HG03025 (cell line): Measurements from ENCODE around the gene TSR3.

Experiments used
- ATAC-seq: cut with Tn5 transposase; IDR thresholded peaks from one replicate; pipeline ENCODE4 v1.9.1; 2021; ENCODE audit warnings: mild to moderate bottlenecking, moderate library complexity; ENCODE audit not compliant: unreplicated experiment, low FRiP score

The TSR3 gene

DNA sequence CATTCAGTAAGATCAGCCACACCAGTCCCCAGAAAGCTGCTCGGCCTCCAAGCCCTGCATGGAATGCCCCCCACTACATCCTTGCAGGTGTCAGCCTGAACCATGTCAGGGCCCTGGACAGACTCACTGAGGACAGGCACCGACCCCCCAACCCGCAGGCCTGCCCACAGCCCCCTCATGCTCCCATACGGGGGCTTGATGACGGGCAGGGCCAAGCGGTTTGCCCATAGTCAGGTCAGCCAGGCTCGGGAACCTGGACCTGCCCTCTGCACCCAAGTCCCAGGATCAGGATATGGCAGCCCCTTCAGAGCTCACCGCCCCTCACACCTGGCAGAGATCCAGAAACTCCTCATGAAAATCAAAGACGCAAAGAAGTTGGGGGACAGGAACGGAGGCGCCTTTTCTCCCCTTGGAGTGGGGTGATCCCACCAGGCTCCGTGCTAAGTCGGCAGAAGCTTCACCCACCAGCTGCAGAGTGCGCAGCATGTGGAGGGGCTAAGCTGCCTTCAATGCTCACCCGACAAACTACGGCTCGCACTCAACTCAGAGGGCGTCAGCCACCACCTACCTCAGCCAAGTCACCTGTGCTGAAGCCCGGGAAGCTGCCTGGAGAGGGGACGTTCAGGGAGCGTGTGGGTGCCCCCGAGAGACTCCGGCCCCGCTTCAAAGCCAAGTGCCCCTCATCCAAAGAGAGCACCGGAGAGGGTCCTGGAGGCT is 26.6 kb upstream of the TSR3 start:
- no peak for ATAC-seq

DNA sequence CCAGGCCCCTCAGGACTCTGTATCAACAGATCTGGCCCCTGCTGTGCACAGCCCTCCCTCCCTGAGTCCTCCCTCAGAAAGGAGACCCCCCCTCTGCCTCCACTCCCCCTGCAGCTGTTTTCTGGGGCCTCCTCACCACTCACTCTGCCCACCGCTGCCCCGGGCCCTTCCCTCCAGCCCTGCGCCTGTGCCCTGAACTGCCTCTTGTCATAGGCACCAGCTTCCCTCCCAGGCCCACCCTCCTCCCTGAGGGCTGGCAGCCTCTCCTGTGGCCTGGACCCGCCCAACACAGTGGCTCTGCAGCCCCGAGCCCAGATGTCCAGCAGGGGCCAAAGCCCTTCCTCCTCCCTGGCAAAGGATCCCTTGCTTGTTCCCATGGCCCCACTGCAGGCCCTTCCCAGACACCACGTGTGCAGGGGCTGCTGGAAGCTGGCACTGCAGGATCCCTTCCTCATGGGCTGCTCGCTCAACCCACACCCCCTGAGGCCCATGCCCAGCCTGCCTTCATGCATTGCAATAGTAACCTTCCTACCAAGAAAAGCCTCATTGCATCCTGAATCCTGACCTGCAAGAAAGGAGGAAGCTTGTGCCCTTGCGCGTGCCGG is 25.8 kb upstream of the TSR3 start:
- ATAC-seq, result no peak

GRCh38 chr16:1375741-1376410 is 24.2 kb upstream of the TSR3 start:
- no peak for ATAC-seq

GRCh38 chr16:1375298-1375640 is 23.6 kb upstream of the TSR3 start:
- no peak for ATAC-seq

DNA sequence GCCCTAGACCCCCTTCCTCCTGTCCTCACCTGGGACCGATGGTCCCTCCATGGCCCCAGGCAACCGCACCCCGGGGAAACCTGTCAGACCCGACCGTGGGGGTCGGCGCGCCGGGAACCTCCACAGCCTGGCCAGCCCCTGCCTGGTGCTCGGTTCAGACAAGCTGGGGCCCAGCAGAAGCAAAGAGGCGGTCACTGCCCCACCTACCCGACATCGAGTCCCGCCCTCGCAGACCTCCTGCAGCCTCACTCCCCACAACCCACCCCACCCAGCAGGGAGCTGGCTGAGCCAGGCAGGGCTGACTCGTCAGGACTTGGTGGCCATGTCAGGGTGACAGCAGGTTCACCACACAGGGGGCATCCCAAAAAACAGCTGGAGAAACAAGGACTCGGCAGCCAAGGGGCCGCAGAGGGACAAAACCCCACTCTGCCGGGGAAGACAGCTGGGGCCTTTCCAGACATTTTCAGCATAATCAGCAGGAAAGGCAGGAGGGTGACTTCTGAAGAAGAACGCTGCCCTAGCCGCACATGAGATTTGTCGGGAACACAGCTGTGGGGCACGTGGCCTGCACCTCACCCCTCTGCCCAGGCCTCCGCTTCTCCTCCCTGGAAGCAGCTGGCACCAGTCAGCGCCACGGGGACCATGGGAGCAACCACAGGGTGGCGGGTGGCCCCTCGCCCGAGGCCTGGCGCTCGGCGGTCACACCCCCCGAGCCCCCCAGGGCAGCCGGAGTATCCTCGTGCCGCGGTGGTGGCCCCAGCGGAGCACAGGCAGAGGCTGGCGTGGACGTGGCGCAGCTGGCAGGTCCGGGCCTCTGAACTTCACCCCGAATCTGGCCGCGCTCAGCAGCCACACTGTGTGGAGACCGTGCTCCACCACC is 23.0 kb upstream of the TSR3 start:
- ATAC-seq, result no peak

GRCh38 chr16:1372292-1372950 is 20.7 kb upstream of the TSR3 start:
- no peak for ATAC-seq

DNA sequence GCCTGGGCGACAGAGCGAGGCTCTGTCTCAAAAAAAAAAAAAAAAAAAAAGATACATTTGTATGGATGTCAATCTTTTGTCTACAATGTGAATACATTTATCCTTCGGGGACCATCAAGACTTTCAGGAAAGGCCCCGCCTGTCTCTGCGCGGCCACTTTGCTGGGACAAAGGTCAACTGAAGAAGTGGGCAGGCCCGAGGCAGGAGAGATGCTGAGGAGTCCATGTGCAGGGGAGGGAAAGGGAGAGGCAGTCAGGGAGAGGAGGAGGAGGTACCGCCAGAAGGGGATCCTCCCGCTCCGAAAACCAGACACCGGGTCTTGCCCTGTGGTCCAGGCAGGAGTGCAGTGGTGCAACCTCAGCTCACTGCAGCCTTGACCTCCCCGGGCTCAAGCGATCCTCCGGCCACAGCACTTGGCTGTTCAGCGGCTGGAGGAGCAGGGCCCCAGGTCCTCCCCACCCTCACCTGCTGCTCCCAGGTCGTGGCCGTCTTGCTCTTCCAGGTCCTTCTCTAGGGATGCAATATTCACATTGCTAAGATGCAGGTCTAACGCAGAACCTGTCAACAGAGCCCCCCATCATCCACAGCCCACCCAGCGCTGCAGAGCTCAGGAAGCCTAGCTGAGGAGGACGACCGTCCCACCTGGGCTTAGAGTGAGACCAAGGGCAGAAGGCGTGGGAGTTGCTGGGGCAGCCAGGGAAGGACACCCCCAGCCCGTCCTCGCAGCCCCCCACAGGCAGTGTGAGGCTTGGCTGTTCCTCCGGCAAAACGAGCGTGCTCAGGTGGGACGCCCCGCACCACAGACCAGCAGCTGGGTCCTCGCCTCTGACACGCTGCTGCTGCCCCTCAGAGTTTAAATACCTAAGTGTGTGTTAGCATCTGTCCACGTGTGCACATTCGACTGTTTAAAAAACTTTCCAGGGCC is 19.6 kb upstream of the TSR3 start:
- no peak for ATAC-seq

DNA sequence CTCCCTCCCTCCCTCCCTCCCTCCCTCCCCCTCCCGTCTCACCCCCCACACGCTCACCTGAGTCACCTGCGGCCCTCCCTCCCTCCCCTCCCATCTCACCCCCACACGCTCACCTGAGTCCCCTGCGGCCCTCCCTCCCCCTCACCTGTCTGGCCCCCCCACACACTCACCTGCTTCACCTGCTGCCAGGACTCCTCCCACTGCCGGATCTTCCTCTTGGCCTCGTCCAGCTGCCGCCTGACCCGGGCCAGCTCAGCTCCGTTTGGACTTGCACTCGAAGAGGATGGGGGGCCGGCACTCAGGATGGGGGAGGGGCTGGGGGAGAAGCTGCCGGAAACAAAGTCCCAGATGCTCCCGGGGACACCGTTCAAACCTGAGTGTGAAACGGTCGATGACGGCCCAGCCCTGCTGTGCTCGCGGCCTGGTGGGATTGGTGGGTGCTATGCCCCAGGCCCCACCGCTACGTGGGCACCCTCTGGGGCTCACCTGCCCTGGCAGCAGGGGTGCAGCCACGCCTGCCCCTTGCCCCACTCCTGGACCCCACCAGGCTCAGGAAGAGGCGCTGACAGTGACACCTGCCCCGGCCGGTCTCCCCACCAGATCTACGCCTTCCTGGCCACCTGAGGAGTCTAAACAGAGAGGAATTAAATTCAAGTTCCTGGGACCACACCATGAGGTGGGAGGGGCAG is 16.0 kb upstream of the TSR3 start:
- ATAC-seq, result no peak

DNA sequence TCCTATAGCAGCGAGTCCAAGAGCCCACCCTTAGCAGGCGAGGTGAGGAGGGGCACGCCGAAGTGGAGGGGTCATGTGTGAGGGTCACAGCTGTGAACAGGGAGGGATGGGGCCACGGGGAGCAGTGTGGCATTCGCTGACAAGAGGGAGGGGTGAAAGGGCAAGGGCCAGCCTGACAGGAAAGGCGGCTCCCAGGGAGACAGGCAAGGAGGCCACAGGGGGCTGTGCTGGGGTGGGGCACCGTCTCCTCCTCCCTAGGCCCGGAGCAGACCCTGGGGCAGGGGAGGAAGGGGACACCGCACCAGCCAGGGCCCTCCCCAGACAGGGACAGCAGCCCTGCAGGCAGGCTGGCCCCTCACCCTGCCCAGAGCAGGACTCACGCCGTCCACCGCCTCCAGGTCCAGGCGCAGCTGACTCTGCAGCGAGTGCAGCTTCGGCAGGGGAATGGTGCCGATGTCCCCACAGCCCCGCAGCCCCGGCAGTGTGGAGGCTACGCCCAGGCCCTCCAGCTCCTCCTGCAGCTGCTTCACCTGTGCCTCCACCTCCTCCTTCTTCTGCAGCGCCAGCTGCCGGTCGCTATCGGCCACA is 15.1 kb upstream of the TSR3 start:
- no peak for ATAC-seq

DNA sequence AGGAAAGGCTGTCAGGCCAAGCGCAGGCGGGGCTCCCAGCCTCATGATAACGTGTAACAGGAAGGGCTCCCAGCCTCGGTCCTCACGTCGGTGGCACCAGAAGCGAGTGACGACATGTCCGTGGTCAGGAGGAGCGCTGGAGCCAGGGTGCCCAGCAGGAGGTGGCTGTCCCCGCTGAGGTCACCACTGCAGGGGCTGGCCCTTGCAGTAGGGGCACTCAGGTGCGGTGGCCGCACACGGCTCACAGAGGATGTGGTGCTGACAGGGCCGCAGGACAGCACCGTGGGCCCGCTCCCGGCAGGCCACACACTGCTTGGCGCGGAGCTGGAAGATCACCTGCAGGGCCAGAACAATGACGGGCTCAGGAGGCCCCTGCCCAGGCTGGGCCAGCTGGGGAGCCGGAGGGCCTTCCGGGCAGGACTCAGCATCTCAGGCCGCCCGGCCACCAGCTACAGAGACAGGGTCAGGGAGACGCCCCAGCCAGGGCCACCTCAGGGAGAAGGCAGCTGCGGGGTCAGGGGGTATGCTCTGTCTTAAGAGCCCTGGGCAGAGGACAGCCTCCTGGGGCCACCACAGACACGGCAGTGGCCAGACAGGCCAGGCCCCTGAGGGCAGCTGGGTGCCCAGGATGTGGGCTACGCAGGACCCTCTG is 14.5 kb upstream of the TSR3 start:
- ATAC-seq, result no peak

DNA sequence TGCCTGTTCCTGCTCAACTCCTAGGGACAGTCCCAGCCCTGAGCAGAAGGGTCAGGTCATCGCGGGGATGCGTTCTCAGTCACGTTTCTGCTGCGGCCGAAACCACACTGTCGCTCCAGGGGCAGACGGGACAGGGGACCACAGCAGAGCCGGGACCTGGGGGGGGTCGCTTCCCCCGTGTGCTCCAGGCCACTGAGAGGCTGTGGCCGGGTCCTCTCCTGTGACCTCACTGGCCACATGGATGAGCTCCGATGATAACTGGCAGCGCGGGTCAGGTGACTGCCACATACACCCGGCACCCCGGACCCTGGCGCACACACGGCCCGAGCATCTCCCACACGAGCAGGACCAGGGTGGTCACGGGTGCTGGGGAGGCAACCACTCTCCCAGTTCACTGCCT is 12.8 kb upstream of the TSR3 start:
- no peak for ATAC-seq

DNA sequence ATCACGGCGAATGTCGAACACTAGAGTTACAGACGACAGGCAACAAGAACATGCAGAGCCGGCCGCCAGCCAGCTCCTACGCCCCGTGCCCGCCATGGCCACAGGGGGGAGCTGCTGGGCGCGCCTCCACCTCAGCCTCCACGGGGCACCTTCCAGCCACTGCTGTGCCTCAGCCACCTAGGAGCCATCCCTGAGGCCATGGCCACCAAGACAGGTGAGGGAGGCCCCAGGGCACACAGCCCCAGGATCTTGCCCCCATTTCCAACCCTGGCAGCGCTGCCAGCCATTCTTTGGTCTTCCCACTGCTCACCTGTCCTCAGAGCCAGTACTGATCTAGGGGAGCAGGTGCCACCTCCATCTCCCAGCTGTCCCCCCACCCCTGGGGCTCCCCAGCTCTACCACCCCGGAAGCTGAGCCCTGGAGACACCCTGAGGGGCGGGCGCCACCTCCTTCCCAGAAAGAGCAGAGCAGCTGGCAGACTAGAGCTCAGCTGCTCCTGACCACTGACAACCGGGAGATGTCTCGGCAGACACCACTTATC is 11.9 kb upstream of the TSR3 start:
- ATAC-seq, result no peak

GRCh38 chr16:1362807-1363206 is 11.1 kb upstream of the TSR3 start:
- ATAC-seq, result no peak

GRCh38 chr16:1361685-1362360 is 10.1 kb upstream of the TSR3 start:
- no peak for ATAC-seq

DNA sequence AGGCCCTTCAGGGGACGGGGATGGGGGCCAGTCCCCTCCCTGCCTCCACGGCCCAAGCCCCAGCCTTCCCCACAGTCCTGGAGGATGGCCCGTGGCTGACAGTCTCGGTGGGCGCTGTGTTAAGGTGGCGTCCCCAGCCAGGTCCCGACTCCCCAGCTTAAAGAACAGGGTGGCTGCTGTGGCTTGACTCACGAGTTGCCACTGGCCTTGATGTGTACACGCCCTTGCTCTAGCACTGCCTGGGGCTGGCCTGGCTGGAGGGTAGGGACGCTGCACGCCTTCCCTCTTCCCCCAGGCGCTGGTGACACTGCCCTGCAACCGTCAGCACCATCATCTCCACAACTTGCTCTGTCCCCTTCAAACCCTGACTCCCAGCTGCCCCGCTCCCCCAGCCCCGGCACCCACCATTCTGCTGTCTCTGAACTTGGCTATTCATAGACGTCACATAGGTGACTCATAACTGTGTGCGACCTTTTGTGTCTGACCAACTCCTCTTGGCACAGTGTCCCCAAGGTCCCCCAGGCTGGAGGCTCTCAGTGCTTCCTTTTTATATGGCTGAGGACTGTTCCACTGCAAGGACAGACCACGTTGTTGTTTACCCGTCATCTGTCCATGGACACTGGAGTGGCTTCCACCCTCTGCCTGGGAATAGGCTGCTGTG is 6.4 kb upstream of the TSR3 start:
- ATAC-seq, result no peak

- ATAC-seq, result no peak
Observed at GRCh38 chr16:1356061-1356900, 4.6 kb upstream of the TSR3 start.
